SH-SY5Y (cell line): ENCODE results near the gene MAPK14.

Source experiments
- GATA2 ChIP-seq: IDR thresholded peaks from 2 replicates; pipeline ENCODE4 v1.6.1; 2011; ENCODE audit warnings: mild to moderate bottlenecking, low read depth, low read length
- GATA3 ChIP-seq: IDR thresholded peaks from 2 replicates; pipeline ENCODE4 v1.6.1; 2011; ENCODE audit warnings: low read depth, mild to moderate bottlenecking, low read length, moderate library complexity

Gene MAPK14

DNA sequence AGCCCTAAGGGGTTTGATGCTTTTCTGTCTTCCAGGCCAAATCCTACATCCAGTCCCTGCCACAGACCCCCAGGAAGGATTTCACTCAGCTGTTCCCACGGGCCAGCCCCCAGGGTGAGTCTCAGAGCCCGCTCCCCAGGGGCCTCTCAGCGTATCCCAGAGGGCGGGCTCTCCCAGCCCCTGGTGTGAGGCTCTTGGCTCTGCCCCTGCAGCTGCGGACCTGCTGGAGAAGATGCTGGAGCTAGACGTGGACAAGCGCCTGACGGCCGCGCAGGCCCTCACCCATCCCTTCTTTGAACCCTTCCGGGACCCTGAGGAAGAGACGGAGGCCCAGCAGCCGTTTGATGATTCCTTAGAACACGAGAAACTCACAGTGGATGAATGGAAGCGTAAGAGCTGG lies 111.1 kb downstream of the MAPK14 start:
- TF ChIP-seq GATA3, result no peak
- TF ChIP-seq GATA2, result no peak

- TF ChIP-seq GATA2, result no peak
- TF ChIP-seq GATA3, result no peak
Measured at GRCh38 chr6:36139431-36139830, 111.8 kb downstream of the MAPK14 start.

- TF ChIP-seq GATA2 (peak; percentile 87), GATA3 (no peak)
Measured at GRCh38 chr6:36139991-36140710, 112.5 kb downstream of the MAPK14 start.

- TF ChIP-seq GATA2, result no peak
- TF ChIP-seq GATA3, result no peak
Measured at GRCh38 chr6:36141091-36141490, 113.5 kb downstream of the MAPK14 start.

DNA sequence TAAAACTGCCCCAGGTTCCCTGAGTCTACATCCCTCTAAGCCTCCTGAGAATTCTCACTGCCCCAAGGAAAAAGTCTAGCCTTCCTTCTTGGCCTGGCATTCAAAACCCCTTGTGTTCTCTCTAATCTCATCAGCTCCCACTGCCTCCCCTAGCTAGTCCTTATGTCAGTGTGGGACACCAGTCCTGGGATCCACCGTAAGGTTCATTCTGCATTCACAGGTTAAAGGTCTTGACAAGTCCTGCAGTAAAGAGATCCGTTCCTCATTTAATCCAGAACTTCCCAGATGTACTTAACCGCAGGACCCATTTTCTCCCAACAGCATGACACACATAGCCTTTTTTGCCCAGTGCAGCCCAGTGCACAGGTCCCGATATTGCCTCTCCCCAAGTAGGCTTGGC lies 114.4 kb downstream of the MAPK14 start:
- no peak for TF ChIP-seq GATA3
- no peak for TF ChIP-seq GATA2

DNA sequence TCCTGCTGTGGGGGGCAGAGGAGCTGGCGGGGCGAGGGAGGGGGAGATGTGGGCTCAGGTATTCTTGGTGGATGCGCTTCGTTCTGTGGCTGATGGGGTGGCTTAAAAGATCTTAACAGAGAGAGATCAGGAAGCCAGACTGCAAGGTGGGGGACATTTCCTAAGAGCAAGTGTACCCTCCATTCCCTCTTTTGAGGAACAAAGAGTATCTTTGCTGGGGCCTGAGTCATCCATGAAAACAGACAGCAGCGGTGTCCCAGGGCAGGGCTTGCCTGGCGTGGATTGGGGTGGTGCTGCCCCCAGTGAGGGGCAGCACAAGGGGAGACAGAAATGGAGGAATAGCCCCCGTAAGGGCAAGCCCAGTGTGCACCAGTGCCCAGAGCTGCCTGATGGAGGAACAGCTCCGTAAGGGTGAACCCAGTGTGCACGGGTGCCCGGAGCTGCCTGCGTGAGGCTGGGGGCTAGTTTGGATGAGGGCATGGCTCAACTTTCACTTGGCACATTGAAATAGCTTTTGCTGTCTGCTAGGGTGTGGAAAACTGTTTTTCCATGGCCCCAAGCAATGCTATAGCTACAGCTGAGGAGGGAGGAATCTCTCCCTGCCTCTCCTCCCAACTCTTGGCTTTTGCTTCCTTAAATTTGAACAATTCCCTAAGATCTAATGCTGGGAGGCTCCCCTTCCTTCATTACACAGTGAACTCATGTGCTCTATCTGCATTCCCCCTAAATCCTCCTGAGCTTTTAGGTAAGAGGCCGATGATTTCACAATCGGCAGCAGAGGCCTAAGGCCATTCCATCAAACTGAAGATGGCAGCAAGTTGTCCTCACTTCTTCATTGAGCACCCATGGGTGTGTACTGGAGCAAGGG lies 115.6 kb downstream of the MAPK14 start:
- TF ChIP-seq GATA3 (no peak), GATA2 (no peak)

- TF ChIP-seq GATA2 (no peak), GATA3 (no peak)
Measured at GRCh38 chr6:36145495-36145894, 117.9 kb downstream of the MAPK14 start.

DNA sequence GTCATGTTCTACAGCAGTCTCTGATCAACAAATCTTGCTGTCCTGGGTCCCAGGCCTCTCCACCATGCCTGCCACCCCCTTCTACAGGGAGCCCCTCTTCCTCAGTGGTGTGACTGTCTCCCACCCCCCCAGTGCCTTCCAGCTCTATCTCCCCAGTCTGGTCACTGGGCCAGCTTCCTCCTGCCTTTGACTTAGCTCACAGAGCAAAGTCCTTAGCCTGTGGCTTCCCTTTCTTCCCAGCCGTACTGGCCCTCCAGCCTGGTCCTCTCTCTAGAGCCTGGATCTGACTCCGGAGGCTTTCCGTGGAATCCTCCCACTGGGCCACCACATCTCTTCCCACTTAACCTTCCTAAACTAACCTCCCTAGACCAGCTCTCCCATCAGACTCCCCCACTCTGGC lies 119.7 kb downstream of the MAPK14 start:
- no peak for TF ChIP-seq GATA2
- no peak for TF ChIP-seq GATA3

DNA sequence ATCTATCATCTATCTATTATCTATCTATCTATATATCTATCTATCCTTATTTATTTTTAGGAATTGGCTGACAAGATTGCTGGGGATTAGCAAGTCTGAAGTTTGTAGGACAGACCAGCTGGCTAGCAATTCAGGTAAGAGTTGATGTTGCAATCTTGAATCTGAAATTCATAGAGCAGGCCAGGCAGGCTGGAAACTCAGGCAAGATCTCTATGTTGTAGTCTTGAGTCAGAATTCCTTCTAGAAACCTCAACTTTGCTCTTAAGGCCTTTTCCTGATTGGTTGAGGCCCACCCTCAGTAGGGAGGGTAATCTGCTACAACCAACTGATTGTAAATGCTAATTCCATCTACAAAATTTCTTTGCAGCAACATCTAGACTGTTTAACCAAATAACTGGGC lies 121.9 kb downstream of the MAPK14 start:
- TF ChIP-seq GATA2 (no peak), GATA3 (no peak)

DNA sequence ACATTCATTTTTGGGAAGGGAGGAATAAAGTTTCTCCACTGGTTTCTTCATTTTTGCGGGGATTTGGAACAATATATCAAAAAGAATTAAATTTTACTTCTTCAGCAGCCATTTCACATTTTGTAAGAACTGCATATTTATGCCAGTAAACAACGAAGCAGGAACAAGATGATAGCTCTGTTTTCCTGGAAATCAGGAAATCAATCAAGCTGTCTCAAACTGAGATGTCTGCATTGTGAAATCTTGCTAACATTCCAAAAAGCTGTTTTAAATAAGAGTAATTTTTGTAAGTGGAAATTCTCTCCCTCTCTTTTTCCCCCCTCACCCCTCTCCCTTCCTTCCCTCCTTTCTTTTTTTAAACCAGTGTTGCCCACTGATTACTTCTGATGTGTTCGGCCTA lies 122.7 kb downstream of the MAPK14 start:
- no peak for TF ChIP-seq GATA3
- TF ChIP-seq GATA2, result no peak

GRCh38 chr6:36154286-36154685 lies 126.7 kb downstream of the MAPK14 start:
- TF ChIP-seq GATA3, result no peak
- no peak for TF ChIP-seq GATA2

DNA sequence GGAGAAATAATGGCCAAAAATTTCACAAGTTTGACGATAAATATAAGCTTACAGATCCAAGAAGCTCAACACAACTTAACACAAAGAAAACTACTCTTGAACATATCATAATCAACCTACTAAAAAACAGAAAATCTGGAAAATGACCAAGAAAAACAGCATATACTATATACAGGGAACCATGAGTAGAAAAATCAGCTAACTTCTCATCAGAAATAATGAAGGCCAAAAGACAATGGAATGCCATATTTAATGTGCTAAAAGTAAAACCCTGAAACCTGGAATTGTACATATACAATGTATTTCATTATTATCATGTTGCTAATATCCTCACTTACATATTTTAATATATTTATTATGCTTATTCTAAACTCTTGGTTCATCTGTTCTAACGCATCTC lies 128.1 kb downstream of the MAPK14 start:
- TF ChIP-seq GATA2, result no peak
- TF ChIP-seq GATA3, result no peak

- TF ChIP-seq GATA3, result no peak
- no peak for TF ChIP-seq GATA2
Measured at GRCh38 chr6:36160147-36160760, 132.6 kb downstream of the MAPK14 start.
